GM21619 (cell line): ENCODE results near the gene ILDR1.
"Not testable (repeated sequence)": the region's sequence is repeated elsewhere in the genome, so short reads cannot be mapped to it uniquely, and the experiment has no call there.

Experiments used
- ATAC-seq: cut with Tn5 transposase; IDR thresholded peaks from one replicate; pipeline ENCODE4 v1.9.1; 2021; ENCODE audit not compliant: unreplicated experiment

ILDR1 gene

DNA sequence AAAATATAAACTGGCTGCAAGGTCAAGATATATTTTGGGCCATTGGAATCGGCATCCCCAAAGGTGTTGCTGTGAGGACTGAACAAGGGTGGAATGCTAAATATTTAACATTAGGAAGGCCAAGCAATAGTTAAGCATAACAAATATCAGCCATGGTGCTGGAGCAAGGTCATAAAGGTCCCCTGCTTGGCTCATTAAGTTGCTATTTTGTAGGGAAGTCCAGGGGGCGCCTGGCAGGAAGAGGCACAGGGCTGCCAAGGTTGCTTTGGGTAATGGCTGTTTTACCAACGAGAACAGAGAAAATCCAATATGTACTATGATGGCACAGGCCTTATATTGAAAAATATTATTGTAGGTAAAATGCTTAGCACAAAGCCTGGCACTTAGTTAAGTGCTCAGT lies 65.7 kb downstream of the ILDR1 start:
- no peak for ATAC-seq

DNA sequence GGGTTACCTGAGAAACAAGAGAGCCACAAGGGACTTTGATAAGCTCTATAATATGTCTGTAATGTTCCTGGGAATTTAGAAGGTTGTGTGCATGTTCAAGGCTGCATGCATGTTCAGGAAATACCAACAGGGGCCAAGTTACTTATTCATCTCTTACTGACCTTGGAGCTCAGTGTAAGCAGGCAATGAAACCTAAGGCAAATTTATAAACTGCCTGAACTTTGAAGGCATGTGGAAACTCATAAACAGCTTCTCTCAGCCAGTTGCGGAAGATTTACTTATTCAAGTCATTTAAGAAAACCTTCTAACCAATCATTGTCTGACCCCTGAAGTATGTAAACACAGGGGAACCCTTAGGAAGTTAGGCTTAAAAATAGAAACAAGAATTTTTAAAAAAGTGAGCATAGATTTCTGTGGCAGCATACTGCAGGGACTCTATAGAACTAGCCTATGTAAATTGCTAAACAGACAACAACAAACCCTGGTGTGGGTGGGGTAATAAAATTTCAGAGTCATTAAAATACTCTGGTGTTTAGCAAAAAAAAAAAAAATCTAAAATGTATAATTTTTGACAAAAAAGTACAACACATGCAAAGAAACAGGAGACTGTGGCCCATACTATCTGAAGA lies 70.6 kb downstream of the ILDR1 start:
- no peak for ATAC-seq

DNA sequence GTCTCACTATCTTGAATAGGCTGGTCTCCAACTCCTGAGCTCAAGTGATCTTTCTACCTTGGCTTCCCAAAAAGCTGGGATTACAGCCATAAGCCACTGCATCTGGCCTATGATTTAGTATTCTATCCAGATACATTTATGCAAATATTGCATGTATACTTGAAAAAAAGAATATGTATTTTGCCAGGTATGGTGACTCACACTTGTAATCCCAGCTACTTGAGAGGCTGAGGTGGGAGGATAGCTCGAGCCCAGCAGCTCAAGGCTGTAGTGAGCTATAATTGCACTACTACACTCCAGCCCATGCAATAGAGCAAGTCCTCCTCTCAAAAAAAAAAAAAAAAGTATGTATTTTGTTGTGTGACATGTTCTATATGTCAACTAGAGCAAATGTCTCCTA lies 73.4 kb downstream of the ILDR1 start:
- ATAC-seq: no peak

DNA sequence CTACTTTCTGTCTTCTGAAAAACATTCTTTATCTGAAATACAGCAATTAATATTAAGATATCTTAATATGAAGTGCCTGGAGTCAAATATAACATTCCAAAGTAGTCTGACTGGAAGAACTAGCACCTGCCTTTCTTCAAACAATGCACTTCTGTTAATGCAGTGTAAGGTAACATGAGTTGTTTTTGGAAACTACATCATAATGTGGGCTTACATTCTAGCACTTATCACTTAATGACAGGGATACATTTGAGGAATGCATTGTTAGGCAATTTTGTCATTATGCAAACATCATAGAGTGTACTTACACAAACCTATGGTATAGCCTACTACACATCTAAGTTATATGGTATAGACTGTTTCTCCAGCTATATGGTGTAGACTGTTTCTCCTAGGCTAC lies 78.6 kb downstream of the ILDR1 start:
- no peak for ATAC-seq

DNA sequence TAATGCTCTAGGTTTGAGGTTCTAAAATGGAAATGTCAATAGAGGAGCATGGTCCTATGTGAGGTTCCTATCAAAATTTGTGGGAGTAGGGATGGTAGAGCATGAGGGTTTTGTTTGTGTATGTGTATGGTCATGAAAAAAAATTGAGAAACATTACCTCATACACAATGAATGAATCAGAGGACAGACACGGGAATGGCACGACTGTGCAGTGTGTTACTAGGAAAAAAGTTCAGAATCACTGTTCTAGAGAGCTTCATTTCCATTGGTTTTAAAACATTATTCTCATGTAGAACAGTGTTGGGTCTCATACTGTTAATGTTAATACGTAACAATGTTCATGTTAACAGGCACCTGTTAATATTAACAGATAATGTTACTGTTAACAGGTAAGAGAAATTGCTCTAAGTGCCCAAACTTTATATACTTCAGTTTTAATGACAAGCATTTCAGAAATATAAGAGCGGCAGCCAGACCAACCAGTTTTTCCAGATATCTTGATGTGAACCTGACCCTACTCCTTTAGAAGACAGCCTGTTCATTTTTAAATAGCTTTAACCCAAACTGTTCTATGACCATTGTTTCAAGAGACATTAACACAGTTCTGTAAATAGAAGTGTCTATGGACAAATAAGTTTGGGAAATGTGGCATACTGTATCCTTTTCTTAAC lies 79.8 kb downstream of the ILDR1 start:
- no peak for ATAC-seq

DNA sequence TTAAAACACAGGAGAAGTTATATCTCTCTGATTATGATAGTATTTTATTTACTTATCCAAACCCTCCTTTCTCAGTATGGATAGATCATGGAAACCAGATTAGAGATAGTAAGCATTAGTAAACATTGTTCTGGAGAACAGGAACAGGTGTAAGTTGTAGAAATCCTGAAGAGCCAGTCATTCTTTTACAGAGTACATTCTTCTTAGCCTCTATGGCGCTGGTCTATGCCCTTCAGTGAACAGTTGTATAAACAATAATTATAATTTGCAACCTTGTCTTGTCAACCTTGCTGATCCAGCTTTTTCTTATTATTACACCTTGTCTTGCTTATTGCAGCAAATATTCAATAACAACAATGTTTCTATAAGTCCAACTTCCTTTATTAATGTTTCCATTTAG lies 80.5 kb downstream of the ILDR1 start:
- no peak for ATAC-seq

DNA sequence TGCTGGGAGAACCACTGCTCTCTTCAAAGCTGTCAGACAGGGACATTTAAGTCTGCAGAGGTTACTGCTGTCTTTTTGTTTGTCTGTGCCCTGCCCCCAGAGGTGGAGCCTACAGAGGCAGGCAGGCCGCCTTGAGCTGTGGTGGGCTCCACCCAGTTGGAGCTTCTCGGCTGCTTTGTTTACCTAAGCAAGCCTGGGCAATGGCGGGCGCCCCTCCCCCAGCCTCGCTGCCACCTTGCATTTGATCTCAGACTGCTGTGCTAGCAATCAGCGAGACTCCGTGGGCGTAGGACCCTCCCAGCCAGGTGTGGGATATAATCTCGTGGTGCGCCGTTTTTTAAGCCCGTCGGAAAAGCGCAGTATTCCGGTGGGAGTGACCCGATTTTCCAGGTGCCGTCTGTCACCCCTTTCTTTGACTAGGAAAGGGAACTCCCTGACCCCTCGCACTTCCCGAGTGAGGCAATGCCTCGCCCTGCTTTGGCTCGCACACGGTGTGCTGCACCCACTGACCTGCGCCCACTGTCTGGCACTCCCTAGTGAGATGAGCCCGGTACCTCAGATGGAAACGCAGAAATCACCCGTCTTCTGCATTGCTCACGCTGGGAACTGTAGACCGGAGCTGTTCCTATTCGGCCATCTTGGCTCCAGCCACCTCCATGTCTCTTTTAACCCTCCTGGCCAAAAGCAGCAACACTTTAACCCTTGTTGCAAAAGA lies 83.7 kb downstream of the ILDR1 start:
- not testable (repeated sequence) for ATAC-seq
